Hematopoietic multipotent progenitor cell treated with erythropoietin and hydrocortisone succinate and interleukin-3 and kit ligand, for 17 days (in vitro differentiated cells): ENCODE measurements around the gene PFDN4.

Source experiments
- DNase-seq: peaks from one replicate; pipeline ENCODE4 v3.0.0-alpha.2; 2015; ENCODE audit warnings: low spot score

Gene PFDN4

DNA sequence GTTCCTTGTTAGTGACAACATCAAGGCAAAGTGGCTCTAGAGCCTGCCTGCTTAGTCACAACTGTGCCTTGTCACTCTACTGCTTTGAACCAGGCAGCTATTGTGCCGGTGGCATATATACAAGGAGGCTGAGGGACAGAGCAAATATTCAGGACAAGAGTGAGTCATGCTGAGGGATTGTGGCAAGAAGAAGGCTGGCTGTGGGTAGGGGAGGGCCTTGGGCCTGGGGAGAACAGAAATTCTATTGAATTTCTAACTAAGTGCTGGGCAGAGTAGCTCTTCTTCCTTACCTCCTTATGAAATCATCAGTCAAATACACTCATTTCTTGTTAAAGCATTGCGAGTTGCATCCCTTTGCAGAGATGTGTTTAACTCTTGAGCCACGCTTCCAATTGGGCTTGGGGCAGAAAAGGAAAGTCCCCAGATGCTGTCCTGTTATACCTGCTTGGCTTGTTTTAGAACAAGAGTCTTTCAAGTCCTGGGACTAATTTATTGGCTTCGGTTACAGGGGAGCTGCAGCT, 59.7 kb downstream of the PFDN4 start:
- no peak for DNase-seq

DNA sequence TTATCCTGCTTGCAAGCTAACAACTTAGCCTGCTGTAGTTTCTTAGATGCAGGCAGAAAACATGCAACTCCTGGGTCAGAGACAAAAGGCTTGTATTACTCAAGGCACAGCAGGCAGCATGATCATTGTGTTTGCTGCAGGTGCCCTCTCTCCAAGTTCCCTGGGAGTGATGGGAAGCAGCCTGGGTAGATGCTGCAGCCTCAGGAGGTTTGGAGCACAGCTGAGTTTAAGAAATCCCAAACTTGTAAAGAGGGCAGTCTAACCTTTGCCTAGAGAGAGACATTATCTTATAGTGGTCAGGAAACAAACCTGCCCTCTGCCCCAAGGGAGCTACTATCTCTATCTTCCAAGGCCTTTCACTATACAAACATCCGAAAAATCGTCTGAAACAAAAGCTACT, 61.1 kb downstream of the PFDN4 start:
- DNase-seq = no peak
